LoVo (cell line): Measurements from ENCODE around the gene ERC2.

ENCODE experiments used
- DNase-seq: peaks from one replicate; pipeline ENCODE4 v3.0.0-alpha.2; 2016; ENCODE audit warnings: low spot score

Gene ERC2

DNA sequence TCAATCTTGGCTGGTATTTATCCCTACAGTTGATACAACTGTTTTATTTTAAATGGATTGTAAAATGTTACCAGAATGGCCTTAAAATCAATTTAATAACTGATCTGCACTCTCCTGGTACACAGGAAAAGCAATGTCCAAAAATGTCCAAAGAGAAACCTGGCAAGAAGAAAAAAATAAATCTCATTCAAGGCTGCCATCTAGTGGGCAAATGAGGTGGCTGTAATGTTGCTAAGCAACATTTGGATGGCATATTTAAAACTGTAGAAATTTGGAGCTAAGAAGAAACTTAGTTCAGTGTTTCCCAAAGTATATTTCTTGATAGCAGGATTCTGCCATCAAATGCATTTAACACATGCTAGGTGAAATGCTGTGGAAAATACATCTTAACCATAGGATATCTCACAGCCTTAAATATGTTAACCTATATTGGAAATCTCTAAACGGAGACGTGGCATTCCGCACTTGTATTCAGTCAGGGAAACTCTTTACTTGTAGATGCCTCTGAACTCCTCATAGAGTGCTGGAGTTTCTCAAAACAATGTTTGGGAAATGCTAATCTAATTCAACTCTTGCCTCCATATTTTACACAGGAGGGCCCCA lies 216.8 kb downstream of the ERC2 start:
- DNase-seq, result peak; percentile 39

DNA sequence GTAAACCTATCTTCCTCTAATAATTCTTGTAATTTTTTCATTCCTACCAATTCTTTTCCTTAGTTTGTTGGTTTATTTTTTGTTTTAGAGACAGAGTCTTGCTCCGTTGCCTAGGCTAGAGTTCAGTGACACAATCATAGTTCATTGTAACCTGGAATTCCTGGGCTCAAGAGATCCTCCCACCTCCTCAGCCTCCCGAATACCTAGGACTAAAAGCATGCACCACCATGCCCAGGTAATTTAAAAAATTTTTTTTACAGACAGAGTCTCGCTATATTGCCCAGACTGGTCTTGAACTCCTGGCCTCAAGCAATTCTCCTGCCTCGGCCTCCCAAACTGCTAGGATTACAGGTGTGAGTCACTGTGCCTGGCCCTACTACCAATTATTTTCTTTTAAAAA lies 220.2 kb downstream of the ERC2 start:
- DNase-seq, result no peak

DNA sequence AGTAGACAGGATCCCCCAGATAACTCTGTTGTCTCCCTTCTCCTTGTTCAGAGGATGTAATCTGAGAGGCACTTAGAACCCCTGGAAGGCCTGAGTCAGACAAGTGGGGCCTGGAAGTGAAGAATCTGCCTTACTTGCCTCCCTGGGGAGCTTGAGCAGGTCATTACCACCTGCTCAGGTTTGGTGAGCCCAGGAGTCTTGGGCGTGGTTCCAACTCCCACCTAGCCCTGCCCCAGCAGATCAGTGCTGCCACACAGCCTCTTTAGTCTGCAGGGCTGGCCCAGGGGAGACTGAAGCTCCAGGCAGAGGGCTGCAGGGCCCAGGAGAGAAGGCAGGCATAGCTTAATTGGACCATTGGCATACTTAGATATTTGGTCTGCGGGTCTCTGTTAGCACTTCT lies 230.0 kb downstream of the ERC2 start:
- no peak for DNase-seq

DNA sequence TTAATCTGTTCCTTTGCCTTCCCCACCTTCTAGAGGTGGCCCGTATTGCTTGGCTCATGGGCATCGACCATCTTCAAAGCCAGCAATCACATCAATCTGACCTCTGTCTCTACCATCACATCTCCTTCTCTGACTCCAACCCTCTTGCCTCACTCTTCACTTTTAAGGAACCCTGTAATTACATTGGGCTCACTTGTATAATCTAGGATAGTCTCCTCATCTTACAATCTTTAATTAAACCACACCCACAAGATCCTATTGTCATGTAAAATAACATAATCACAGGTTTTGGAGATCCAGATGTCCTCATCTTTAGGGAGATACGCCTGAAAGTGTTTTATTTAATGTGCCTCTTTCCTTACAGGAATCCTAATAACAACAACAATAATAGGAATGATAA lies 234.5 kb downstream of the ERC2 start:
- no peak for DNase-seq

DNA sequence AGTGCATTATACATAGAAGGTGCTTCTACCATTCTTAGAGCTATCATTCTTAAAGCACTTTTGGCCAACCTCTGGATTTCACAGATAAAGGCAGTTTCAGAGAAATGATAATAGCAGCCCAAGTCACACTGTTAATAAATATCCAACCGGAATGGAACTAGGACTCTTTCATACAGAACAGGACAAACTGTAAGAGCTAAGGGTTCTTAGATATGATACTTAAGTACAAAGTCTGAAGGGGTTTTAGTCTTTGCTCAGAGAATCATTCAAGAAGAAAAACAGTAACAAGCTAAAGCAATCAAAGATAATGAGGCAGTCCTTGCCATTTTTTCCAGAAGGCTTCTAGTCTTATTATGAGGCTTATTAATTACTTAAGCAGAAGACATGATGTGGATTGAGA lies 239.0 kb downstream of the ERC2 start:
- no peak for DNase-seq

DNA sequence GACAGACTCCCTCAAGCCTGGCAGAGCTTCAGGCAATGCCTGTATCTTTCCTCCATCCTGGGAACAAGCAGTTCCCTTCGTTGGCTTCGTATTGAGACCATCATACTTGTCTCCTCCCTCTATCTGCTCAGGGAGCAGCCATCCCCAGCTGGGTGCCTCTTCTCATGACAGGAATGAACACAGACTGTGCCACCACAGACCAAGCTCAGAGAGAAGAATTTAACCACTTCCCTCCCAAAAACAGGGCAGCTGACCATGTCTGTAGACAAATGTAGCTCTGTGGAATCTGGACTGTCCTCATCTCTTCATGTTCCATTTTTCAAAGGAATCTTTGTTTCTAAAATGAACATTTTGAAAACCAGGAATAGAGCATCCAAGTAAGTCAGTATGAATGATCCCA lies 245.4 kb downstream of the ERC2 start:
- DNase-seq, result no peak

DNA sequence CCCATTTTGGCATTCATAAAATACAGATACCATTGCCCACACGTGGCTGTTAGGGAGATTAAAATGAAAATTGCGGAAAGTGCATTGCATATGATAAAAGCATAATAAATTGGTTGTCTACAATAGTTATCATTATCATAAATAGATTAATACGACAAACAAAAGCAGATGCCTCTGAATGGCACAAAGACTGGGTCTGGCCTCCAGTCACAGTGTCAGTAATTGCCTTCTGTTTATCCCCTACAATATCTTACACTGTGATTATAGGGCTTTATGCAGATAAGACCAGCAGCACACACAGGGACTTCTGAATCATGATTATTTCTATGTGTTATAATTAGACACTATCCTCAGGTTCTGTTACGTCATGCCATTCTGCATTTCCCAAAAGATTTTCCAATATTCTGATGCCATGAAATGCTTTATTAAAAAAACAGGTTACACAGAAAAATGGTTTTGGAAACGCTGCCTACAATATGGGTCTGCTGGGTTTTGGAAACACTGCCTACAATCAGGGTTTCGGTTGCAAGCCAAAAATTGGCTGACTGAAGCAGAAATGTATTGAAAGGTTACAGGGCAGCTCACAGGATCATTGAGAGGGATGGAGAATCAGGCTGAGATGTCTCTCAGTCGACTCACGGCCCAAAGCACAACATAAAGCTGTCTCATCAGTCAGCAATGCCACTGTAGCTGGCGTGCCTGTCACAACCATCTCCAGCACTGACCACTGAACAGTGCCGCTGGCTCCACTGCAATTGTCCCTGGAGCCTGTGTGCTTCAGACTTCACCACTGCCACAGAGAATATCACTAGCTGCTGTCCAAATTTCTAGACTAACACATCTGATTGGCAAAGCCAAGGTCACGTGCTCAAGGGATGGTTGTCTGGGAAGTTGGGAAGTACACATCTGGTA lies 248.1 kb downstream of the ERC2 start:
- no peak for DNase-seq

DNA sequence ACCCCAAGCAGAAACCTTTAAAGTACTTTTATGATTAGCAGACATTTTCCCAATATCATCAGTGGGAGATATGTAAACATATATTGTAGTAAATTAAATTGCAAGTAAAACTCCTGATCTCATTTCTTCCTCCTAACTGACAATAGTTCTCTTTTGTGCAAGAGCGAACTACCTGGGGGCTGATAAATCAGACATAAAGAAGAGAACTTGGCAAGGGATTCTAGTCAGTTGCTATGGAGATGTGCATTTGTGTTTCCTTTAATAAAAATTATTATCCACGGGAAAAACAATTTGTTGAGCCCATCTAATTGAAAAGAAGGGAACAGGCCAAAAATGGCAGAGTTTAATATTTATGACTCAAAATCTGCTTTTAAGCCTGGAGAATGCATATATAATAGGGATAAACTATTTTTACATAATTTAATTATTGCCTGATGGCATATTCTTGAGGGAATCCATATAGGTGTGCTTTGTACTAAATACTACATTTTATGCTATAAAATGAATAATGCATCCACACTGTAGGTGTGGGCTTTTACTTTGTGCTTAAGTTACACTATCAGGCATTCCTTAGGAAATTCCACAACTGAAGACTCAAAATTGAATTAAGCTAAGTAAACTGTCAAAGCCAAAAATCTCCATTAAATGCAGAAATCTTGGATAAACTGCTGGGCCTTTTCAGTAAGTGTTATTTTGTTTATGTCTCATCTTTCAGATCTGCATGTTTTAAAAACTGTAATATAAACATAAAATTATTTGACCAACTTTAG lies 258.1 kb downstream of the ERC2 start:
- no peak for DNase-seq

DNA sequence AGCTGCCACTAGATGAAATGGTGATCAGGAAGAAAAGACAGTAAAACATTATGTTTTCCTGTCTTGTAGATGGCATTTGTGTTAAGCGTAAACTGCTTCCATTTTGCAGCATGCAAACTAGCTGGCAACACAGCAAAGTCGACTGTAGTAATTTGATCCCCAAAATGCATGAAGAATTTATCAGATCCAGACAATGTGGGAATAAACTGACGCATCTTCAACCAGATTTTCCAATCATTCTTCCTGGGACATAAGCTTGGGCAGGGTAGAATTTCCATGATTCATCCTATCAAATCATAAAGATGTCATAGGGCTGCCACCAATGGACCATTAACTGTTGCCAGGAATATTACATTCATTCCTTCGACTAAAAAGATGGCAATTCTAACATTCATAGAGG lies 260.3 kb downstream of the ERC2 start:
- no peak for DNase-seq

DNA sequence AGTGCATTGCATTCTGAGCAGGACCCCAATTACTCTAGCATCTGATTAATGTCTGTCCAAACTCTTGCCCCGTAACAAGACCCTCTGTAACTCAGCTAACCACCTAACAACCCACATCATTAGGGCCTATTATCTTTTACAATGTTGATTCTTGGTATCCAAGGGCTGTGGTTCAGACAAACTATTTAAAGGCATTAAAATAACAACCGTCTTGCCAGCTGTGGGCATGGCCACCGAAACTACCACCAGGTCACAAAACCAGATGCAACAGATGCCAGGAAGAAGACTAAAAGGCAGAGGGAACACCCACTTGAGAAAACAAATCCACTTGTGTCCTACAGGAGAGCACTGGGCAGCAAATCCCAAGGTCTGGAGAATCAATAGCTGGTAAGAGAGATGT lies 262.9 kb downstream of the ERC2 start:
- DNase-seq, result no peak

DNA sequence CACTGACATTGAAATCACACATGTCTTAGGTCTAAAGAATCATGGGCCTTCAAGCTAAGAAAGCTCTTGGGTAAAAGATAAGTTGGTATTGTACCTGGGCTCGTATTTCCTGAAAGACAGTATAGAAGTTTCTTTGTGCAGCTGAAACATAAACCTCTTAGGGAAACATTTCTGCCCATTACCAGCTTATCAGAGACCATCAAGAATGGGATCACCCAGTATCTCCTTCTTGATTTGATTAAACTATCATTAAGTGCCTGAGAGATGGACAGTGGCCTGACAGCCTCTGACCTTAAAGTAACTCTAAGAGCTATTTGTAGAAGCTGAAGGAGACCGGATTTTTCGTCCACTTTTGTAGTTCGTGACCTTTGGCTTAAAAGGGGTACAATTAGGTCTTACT lies 265.3 kb downstream of the ERC2 start:
- DNase-seq, result no peak

DNA sequence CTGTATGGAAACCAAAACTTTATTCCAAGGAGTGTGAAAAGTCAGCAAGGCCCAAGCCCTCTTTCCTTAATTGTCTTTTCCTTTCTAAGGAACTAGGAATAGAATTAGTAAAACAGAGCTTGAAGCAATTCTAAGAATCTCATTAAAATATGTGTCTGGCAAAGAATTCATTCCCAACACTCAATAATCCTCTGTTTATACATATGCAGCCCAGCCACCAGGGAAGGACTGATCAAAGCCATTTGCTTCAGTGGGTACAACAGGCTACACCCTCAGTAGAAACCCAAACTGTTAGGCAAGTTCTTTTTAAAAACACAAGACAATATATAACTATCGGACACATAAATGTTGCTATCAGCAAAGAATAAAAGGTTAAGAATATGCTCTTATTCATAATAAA lies 266.9 kb downstream of the ERC2 start:
- DNase-seq, result no peak

DNA sequence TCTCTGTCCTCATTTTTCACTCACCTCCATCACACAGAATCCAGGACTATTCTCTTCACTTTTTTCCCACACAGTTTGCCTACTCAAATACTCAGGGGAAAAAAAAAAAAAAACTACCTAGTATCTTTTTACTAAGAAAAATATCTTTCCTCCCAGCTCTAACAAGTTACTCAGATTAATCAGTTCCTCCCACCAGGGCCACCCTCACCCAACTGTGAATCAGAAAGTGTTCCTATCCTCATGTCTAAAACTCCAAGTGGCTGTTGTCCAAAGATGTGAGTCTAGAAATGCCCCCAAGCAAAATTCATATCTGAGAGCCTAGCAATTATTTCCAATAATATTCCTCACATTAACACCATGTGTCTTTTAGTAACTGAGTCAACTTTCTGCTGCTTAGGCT lies 268.0 kb downstream of the ERC2 start:
- DNase-seq, result no peak

DNA sequence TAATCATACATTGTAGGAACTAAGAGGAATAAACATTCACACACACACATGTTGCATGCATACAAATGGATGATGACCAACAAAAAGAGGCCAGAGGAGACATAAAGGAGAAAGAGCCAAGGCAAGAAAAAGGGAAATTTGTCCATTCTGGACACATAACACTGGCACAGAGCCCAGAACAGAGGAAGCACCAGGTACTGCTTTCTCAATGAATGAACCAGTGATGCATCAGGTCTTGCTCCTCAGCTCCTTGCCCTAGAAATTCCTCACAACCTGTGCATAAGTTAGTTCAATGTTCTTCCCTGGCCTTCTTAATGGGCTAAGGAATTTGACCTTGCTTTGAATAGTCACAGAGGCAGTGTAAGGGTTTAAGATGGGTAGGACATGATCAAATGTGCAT lies 270.3 kb downstream of the ERC2 start:
- DNase-seq, result no peak

DNA sequence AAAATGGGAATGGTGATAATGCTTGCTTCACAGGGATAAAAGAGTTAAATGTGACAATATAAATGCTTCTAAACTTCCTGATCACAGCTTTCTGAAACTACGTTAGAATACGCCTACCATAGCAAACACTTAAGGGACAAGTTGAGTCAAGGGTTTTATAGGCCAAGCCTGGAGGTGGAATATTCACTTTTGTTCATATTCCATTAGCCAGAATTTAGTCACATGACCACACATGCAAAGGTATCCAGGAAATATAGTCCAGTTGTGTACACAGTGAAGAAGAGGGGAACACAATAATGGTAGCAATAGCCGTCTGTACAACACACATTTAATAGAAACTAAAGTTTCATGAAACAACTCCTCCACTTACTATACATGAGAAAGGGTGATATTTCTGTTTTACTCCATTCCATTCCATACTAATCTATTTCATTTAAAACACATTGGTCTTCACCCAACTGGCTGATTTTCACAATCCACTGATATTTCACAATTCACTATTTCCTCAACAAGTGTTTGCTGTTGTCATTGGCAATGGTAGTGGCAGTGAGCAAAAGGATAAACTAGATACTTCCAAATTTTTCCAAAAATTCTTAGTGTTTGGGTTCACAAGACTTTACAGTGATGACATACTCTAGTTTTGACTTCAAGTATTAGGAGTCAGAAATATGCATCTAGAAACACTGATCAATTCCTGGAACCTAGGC lies 270.9 kb downstream of the ERC2 start:
- DNase-seq, result no peak

DNA sequence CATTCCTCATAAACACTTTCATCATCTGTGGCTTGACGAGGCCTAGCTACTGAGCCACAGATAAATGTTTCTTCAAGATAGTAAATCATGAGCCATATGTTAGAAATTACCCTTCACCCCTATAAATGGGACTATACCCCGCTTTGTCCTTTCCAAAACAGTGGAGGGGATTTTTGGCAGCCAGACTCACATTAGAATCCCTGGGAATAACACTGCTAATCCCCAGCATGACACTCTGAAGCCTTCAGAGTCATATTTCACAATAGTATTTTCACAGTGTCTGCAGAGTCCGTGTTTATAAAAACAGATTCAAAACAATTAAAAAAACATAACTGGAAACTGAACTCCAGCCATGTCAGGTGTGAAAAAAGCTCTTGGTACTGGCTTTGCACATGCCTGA lies 271.6 kb downstream of the ERC2 start:
- DNase-seq, result no peak

DNA sequence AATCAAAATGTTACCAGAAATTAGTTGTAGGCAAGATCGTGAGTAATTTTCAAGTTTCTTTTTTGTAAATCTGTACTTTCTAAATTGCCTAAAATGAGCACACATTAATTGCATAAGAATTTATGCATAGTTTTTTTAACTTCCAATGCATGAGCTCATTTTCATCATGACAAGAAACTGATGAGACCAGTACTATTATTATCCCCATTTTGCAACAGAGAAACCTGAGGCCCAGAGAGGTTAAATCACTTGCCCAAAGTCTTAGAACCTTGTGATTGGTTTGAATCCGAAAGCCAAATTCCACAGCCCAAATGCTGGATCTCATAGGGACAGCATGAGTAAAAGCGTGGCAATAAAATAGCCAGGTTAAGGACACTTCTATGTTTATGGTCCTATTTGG lies 274.7 kb downstream of the ERC2 start:
- DNase-seq, result no peak

DNA sequence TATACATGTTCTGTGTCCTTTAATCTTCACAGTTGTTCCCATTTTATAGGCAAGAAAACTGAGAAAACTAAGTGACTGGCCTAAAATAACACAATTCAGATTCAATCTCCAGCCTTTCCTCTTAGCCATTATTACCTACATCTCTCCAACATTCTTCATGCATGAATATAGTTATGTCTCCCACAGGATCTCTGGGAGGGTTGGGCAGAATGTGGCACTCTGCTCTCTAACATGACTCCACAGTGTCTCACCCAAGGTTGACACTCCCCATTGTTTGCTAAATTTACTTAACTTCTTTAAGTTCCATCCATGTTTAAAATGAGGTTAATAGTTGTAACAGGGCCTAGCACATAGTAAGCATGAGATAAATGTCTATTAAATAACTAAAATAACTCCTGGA lies 276.3 kb downstream of the ERC2 start:
- DNase-seq, result no peak

DNA sequence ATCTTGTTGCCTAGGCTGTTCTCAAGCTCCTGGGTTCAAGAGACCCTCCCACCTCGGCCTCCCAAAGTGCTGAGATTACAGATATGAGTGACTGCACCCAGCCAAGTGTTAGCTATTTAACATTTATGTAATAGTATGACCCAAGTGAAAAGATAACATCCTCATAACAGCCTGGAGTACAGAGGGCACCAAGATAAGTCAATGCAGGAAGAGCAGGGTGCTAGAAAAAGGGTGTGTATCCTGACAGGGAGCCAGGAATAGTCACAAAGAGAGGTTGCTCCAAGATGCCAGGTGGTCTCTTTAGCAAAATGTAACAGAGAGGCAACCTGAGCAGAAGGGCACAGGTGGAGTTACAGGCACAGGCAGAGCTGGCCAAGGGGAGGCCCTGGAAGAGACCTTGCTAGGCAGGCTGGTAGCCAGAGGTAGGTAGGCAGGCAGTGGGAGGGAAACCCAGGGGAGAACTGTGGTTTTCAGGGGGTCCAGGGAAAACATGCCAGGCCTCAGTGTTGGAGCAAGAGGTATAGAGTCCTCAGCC lies 277.4 kb downstream of the ERC2 start:
- no peak for DNase-seq

DNA sequence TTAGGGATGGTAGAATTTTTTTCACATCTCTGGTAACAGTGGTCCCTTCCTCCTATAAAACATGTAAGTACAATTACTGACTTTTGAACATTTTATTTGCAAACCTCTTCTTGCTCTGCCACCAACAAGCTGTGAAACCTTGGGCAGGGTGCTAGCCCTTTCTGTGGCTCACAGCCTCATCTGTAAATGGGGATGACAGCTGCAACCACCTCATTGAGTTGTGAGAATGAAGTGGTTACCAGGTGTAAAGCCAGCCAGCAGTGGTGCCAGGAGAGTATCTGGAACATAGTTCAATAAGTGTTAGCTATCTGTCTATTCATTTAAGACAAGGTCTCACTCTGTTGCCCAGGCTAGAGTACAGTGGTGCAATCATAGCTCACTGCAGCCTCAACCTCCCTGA lies 278.1 kb downstream of the ERC2 start:
- no peak for DNase-seq

DNA sequence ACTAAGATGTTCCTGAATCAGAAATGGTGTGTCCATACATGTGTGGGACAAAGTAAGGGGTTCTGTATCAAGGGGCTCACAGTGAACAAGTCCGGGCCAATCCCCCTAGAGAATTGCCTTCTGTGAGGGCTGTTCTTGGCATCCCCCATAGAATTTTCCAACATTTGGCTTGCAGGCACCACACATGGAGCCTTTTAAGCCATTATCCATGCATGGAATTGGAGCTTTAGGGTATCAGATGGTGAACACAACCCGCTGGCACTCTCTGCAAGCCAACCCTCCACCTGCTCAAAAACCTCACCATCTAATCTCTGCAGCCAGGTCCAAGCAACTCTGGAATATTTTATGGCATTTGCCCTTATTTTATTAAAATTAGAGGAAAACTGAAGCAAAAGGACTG lies 278.7 kb downstream of the ERC2 start:
- no peak for DNase-seq

DNA sequence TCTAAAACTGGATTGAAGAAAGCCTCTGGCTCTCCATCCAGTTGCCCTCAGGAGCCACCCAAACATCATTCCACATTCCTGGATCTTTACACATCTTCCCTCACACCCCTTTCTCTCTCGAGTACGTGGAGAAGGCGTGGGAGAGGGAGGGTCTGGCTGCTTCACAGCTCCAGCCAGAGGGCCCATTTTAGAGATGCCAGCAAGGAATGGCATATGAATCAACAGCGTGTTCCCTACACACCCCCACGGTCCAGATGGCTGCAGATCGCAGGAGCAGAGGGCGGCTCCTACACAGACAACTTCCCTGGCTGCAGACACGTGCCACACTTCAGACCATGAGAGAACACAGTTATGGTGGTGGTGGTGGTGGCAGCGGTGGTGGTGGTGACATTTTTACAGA lies 280.1 kb downstream of the ERC2 start:
- no peak for DNase-seq
